Natural killer cell (primary cell): ENCODE data around the gene DCLRE1C. TPM values are rescaled to one million over a fixed set of nuclear protein-coding genes. Genes with fewer than 3 reads are reported as not detected.

Experiments
- ATAC-seq, 3 donors: fragments of 150-1000 bp in 2 of 3; fragments of 200-7000 bp in 1 of 3; cut with Tn5 transposase; 1 replicate in 1 of 3; 2 replicates in 2 of 3; pipeline ENCODE4 v1.10.0; 2021; ENCODE audit warnings: mild to moderate bottlenecking in 2 of 3, moderate library complexity in 2 of 3
- DNase-seq, 2 donors: peaks; one replicate each; pipeline versions ENCODE4 v3.0.0 to v3.0.0-alpha.2; 2013 to 2021; ENCODE audit warnings: mixed read lengths in 1 of 2
- H3K27ac ChIP-seq: one replicate; pipeline ENCODE4 v1.5.1; 2013; ENCODE audit warnings: mild to moderate bottlenecking, low read length
- H3K27me3 ChIP-seq: one replicate; pipeline ENCODE4 v1.6.1; 2013; ENCODE audit warnings: low read length; ENCODE audit not compliant: control insufficient read depth, insufficient read depth
- H3K36me3 ChIP-seq: one replicate; pipeline ENCODE4 v1.6.1; 2013; ENCODE audit warnings: low read length; ENCODE audit not compliant: control insufficient read depth, insufficient read depth
- H3K4me1 ChIP-seq: one replicate; pipeline ENCODE4 v1.6.1; 2013; ENCODE audit warnings: low read length; ENCODE audit not compliant: control insufficient read depth, insufficient read depth
- H3K4me3 ChIP-seq: one replicate; pipeline ENCODE4 v1.5.1; 2013; ENCODE audit warnings: low read length
- H3K9me3 ChIP-seq: one replicate; pipeline ENCODE4 v1.6.1; 2013; ENCODE audit warnings: low read length; ENCODE audit not compliant: control insufficient read depth, insufficient read depth
- H3K27ac Mint-ChIP-seq, 2 donors: one replicate each; pipeline ENCODE4 v1.8.0; 2022; ENCODE audit warnings: mild to moderate bottlenecking in 2 of 2, mixed read lengths in 2 of 2, moderate library complexity in 1 of 2
- H3K27me3 Mint-ChIP-seq, 2 donors: one replicate each; pipeline ENCODE4 v1.8.0; 2022; ENCODE audit warnings: low read depth in 2 of 2, mixed read lengths in 2 of 2
- H3K36me3 Mint-ChIP-seq: one replicate; pipeline ENCODE4 v1.8.0; 2022; ENCODE audit warnings: mixed read lengths
- H3K4me1 Mint-ChIP-seq, 2 donors: one replicate each; pipeline ENCODE4 v1.8.0; 2022; ENCODE audit warnings: mixed read lengths in 2 of 2
- H3K4me3 Mint-ChIP-seq: one replicate; pipeline ENCODE4 v1.8.0; 2022; ENCODE audit warnings: mild to moderate bottlenecking, moderate library complexity, mixed read lengths
- H3K9me3 Mint-ChIP-seq, 2 donors: one replicate each; pipeline ENCODE4 v1.8.0; 2022; ENCODE audit warnings: mixed read lengths in 2 of 2
- CTCF ChIP-seq: fragments of 200-600 bp; IDR thresholded peaks from one replicate; pipeline ENCODE4 v1.8.0; 2022; ENCODE audit warnings: antibody characterized with exemption
- WGBS: methylation state at CpG from one replicate; pipeline ENCODE4 v1.1.7; 2013; ENCODE audit warnings: missing lambda C conversion rate; ENCODE audit not compliant: insufficient coverage; 5-methylcytosine and 5-hydroxymethylcytosine counted together
- intact Hi-C: fragments of 100-400 bp; cut with micrococcal nuclease; formaldehyde crosslinking; loops from one replicate; pipeline ENCODE4 v1.14.2; 2022
- total RNA-seq, 4 donors: library from RNA; stranded (reverse); fragments of 120-200 nt in 1 of 4; gene quantifications; one replicate each; pipeline versions ENCODE4 v1.2.3 to v1.2.4, GENCODE V29; 2013 to 2022

DCLRE1C gene
- total RNA-seq, 3 donors from 2014 or later (not counting 1 experiment from before 2014, with no cell fraction given) = 21.7 to 31.3 (median 22.3) TPM

DNA sequence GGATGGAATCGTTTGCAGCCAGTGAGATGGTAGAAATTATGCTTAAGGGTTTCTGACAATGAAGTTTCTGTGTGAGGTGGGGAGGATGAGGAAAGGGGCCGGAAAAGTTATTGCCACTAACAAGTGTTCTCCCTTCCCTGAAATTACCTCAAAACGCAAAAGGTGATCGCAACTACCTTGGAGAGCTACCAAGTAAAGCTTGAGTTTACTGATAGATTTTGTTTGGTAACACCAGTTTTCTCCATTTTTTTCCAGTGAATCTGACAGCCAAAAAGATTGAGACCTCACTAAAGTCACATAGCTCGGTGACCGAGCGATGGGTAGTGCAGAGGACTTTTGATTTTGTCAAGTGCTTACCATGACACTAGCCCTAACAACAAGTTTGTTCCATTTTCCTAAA is 73.7 kb downstream of the DCLRE1C start:
- Mint-ChIP-seq H3K36me3 (no peaks in the 10 kb centered on the region), H3K27me3 (no peaks in the 10 kb centered on the region), H3K4me1 (peaks cover 26 to 28% of the 10 kb centered on the region in 2 donors), H3K4me3 (peak overlapping the region; percentile 92), H3K9me3 (no peaks in the 10 kb centered on the region), H3K27ac (peak overlapping the region in 1 of 2 donors; percentile 88)
- intact Hi-C loops = no loop called here
- DNase-seq (no peak), ATAC-seq (no peak)
- Histone ChIP-seq H3K9me3 (no peaks in the 10 kb centered on the region), H3K27ac (no peak overlapping the region), H3K4me1 (peaks cover 15% of the 10 kb centered on the region), H3K4me3 (no peak overlapping the region), H3K36me3 (no peaks in the 10 kb centered on the region), H3K27me3 (no peaks in the 10 kb centered on the region)
- no peak for TF ChIP-seq CTCF
- 88% methylated on average over 6 of the region's 7 CpGs for WGBS

GRCh38 chr10:14879928-14880193 is 74.0 kb downstream of the DCLRE1C start:
- H3K27me3 Mint-ChIP-seq = no peaks in the 10 kb centered on the region
- Histone ChIP-seq H3K27me3 (no peaks in the 10 kb centered on the region), H3K36me3 (no peaks in the 10 kb centered on the region), H3K4me1 (peaks cover 15% of the 10 kb centered on the region), H3K9me3 (no peaks in the 10 kb centered on the region), H3K4me3 (no peak overlapping the region), H3K27ac (no peak overlapping the region)
- H3K36me3 Mint-ChIP-seq = no peaks in the 10 kb centered on the region
- WGBS = no CpG with 5 or more reads among the region's 5 CpGs
- H3K4me1 Mint-ChIP-seq = peaks cover 26 to 28% of the 10 kb centered on the region in 2 donors
- no peak for ATAC-seq
- intact Hi-C loops = loop anchor here (2.0 to 5.0 kb wide), 3 partner anchors 72 to 328 kb away; partner anchors contain the start of genes DCLRE1C and RPP38
- no peaks in the 10 kb centered on the region for H3K9me3 Mint-ChIP-seq
- DNase-seq = no peak
- no peak for TF ChIP-seq CTCF
- H3K4me3 Mint-ChIP-seq = peak overlapping the region; percentile 92
- peak overlapping the region; percentile 61 to 88 for H3K27ac Mint-ChIP-seq

DNA sequence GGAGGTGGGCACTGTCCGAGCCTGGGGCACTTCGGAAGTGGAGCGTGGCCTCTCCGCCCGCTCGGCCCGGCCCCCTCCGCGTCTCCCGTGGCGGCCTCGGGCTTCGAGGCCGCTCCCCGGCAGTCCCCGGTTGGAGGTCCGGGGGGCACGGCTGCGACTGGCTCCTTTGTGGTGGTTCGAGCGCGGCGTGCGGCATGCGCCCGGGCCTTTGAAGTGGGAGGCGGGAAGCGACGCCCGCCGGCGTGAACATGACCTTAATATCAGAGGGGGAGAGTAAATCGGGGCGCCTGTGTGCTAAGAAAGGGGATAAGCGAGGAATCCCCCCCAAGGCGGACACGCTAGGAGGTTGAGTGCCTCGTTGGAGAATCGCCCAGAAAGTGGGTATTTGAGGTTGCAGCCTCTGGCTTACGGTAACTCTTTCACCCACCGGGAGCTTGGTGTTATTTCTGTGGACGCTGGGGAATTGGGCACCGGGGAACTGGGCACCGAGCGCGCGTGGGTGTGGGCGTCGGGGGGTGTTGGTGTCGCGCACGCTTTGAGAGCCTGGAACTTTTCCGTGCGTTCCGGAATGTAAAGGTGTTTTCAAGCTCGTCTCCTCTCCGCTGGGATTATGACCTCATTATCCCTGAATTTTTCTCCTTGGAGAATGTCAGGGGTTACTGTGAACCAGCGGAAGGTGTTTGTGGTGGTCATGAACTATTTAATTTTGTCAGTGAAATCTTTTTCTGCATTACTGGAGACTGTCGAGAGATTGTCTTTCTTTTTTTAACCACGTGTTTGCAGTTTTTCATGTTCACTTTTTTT is 74.6 kb downstream of the DCLRE1C start:
- no peak for TF ChIP-seq CTCF
- peak overlapping the region; percentile 92 for H3K4me3 ChIP-seq
- H3K9me3 ChIP-seq = no peaks in the 10 kb centered on the region
- H3K27ac Mint-ChIP-seq = peak overlapping the region; percentile 61 to 88
- ATAC-seq (peak; percentile 1 to 8 (median 5)), DNase-seq (peak; percentile 19 to 57)
- peaks cover 15% of the 10 kb centered on the region for H3K4me1 ChIP-seq
- WGBS = under 1% methylated on average over 60 of the region's 60 CpGs
- H3K27ac ChIP-seq = no peak overlapping the region
- H3K27me3 ChIP-seq = no peaks in the 10 kb centered on the region
- intact Hi-C loops = loop anchor here (2.0 to 5.0 kb wide), 3 partner anchors 73 to 327 kb away; partner anchors contain the start of genes DCLRE1C and RPP38
- H3K4me1 Mint-ChIP-seq = peaks cover 26 to 28% of the 10 kb centered on the region in 2 donors
- H3K9me3 Mint-ChIP-seq = no peaks in the 10 kb centered on the region
- no peaks in the 10 kb centered on the region for H3K36me3 ChIP-seq
- no peaks in the 10 kb centered on the region for H3K36me3 Mint-ChIP-seq
- peak overlapping the region; percentile 92 for H3K4me3 Mint-ChIP-seq
- H3K27me3 Mint-ChIP-seq = no peaks in the 10 kb centered on the region
